Left renal cortex interstitium (tissue), 4 donors: ENCODE measurements around the gene THBS1. TPM values are rescaled to one million over a fixed set of nuclear protein-coding genes. Genes with fewer than 3 reads are reported as not detected.

Experiments
- DNase-seq, 4 donors: peaks; one replicate each; pipeline ENCODE4 v3.0.0-alpha.2; 2013; ENCODE audit warnings: low read depth in 4 of 4, low spot score in 2 of 4, missing footprints in 1 of 4
- polyA plus RNA-seq, 4 donors: library from polyadenylated mRNA; unstranded; fragments of 120-200 nt; gene quantifications; one replicate each; pipeline ENCODE4 v1.2.1, GENCODE V29; 2013; ENCODE audit not compliant: insufficient read length in 4 of 4

Gene THBS1
- polyA plus RNA-seq, 4 donors, result 153 to 190 (median 166) TPM

DNA sequence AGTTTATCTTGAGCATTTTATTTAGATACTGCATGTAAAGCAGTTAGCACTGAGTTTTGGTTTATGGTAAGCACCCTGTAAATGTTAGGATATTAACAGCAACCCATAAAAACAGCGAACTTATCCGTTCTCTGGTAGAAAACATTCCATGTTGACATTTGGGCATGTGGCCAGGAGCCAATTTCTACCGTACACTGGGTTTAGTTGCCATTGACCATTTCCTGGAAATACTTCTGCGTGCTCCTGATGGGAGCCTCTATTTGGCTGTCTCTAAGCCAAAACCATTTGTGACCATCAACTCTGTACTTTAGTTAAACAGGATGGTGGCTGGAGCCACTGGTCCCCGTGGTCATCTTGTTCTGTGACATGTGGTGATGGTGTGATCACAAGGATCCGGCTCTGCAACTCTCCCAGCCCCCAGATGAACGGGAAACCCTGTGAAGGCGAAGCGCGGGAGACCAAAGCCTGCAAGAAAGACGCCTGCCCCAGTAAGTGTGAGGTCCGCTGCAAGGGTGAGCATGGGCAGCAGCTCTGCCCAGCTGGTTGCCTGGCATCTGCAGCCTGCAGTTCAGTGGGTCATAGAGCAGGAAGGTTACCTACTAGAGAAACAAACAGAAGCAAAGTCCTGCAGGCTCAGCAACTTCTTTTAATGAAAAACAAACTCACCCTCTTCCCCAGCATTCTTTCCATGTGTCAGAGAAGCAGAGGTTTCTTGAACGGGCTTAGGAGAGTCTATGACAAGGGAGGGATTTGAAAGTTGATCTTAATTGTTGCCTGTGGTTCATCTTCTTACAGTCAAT lies 7.1 kb downstream of the THBS1 start:
- DNase-seq, result no peak

DNA sequence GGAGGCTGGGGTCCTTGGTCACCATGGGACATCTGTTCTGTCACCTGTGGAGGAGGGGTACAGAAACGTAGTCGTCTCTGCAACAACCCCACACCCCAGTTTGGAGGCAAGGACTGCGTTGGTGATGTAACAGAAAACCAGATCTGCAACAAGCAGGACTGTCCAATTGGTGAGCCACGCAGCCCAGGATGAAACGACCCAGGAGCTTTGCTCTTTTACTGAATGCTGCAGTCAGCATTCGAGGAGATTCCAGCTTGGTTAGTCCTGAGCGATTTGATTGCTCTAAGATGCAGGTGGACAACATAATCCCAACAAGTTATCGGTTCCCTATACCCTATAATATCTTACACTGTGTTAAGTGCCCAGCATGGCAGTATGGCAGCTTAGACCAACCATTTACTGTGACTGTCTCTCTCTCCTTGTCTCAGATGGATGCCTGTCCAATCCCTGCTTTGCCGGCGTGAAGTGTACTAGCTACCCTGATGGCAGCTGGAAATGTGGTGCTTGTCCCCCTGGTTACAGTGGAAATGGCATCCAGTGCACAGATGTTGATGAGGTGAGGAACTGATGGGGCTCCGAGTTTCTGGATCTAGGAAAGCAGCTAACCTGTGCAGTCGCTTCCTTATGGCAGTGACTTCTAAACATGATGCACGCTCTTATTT lies 7.8 kb downstream of the THBS1 start:
- no peak for DNase-seq

GRCh38 chr15:39589193-39589814 lies 8.4 kb downstream of the THBS1 start:
- DNase-seq, result no peak

- no peak for DNase-seq
Observed at GRCh38 chr15:39589815-39590644, 9.2 kb downstream of the THBS1 start.

GRCh38 chr15:39591141-39591895 lies 10.4 kb downstream of the THBS1 start:
- DNase-seq, result no peak

DNA sequence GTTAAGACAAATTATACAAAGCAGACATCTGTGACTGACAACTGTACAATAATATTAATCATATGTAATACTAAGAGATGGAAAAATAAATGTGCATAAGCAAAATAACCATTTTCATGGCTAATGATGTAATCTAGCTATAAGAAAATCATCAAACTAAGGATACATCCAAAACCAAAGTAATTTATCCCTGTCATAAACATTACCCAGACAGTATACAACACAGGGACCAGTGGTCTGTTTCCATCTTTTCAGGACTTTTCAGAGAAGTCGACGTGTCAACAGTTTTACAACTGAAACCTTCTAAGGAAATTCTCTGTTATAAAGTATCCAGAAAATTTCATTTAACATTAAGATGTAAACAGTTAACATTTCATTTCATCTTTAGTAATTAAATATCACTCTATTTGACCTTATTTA lies 11.0 kb downstream of the THBS1 start:
- DNase-seq, result no peak

- no peak for DNase-seq
Observed at GRCh38 chr15:39592500-39592899, 11.6 kb downstream of the THBS1 start.

DNA sequence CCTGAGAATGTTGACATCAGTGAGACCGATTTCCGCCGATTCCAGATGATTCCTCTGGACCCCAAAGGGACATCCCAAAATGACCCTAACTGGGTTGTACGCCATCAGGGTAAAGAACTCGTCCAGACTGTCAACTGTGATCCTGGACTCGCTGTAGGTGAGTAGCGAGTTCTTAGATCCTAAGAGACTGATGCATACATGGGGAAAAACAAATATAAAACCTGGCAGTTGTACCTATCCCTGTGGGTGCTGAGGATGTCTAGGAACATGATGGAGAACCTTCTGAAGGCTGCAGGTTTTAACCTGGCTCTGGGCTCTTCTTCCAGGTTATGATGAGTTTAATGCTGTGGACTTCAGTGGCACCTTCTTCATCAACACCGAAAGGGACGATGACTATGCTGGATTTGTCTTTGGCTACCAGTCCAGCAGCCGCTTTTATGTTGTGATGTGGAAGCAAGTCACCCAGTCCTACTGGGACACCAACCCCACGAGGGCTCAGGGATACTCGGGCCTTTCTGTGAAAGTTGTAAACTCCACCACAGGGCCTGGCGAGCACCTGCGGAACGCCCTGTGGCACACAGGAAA lies 12.3 kb downstream of the THBS1 start:
- DNase-seq, result no peak

DNA sequence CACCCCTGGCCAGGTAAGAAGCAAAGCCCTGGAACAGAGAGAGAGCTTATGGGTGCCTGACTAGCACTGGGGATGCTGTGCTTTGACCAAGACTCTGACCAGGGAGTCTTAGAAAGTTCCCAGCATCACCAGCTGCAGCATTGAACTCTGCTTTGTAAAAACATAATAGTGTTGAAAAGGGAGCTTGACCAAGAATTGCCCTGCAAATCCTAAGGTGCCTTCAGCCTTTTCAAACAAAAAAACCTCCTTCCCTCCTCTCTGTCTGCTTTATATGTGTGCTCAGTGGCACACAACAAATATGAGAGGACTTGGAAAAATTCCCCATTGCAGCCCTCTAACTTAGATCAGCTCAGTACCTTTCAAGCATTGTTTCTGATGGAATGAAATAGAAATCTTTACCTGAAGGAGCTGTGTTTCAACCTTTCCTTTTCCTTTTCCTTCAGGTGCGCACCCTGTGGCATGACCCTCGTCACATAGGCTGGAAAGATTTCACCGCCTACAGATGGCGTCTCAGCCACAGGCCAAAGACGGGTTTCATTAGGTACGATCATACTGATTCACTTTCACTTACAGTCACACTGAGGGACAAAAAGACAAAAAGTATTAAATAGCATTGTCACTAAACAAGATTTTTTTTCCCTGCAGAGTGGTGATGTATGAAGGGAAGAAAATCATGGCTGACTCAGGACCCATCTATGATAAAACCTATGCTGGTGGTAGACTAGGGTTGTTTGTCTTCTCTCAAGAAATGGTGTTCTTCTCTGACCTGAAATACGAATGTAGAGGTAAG lies 13.0 kb downstream of the THBS1 start:
- no peak for DNase-seq

DNA sequence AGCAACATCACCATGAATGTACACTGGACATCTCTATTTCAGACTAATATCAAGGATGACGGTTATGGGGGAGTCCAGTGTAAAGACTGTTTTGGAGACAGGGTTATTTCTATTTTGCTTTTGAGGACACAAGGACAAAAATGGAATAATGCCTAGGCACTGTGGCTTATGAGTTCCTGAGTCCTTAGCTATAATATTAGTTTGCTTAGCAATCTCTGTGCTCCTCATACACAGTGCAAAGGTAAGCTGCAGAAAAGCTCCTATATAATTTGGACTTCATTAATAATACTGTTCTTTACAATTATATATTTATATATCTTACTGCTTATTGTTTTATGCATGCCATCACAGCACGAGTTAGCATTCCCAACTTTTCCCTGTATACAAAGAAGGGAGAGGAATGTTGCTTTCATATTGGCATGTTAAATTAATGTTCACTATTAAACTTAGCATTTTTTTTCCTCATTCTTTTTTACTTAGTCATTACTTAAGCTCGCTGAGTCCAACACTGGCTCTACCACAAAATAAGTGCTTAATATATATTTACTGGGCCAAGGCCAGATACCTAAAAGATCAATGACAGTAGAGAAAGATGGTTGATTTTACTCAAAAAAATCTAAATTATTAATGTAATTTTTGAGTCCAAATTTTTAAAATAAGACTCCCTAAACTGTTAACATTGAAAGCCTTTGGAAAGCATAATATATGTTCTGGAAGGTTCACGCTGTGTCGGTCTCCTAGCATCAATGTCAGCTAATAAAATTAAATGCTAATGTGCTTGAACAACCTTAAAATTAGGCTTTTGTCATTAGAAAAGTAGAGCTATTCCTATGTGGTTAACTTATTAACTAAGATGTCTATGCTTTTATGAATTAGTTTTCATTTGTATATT lies 13.8 kb downstream of the THBS1 start:
- DNase-seq, result no peak

DNA sequence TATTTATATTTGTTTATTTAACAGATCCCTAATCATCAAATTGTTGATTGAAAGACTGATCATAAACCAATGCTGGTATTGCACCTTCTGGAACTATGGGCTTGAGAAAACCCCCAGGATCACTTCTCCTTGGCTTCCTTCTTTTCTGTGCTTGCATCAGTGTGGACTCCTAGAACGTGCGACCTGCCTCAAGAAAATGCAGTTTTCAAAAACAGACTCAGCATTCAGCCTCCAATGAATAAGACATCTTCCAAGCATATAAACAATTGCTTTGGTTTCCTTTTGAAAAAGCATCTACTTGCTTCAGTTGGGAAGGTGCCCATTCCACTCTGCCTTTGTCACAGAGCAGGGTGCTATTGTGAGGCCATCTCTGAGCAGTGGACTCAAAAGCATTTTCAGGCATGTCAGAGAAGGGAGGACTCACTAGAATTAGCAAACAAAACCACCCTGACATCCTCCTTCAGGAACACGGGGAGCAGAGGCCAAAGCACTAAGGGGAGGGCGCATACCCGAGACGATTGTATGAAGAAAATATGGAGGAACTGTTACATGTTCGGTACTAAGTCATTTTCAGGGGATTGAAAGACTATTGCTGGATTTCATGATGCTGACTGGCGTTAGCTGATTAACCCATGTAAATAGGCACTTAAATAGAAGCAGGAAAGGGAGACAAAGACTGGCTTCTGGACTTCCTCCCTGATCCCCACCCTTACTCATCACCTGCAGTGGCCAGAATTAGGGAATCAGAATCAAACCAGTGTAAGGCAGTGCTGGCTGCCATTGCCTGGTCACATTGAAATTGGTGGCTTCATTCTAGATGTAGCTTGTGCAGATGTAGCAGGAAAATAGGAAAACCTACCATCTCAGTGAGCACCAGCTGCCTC lies 14.7 kb downstream of the THBS1 start:
- no peak for DNase-seq

GRCh38 chr15:39596358-39597051 lies 15.6 kb downstream of the THBS1 start:
- DNase-seq, result no peak

GRCh38 chr15:39597336-39597735 lies 16.5 kb downstream of the THBS1 start:
- no peak for DNase-seq

DNA sequence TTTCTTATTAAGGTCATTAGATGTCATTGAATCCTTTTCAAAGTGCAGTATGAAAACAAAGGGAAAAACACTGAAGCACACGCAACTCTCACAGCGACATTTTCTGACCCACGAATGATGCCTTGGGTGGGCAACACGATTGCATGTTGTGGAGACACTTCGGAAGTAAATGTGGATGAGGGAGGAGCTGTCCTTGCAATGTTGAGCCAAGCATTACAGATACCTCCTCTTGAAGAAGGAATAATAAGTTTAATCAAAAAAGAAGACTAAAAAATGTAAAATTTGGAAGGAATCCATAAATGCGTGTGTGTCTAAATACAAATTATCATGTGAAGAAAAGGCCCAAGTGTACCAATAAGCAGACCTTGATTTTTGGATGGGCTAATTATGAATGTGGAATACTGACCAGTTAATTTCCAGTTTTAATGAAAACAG lies 16.9 kb downstream of the THBS1 start:
- DNase-seq, result no peak

DNA sequence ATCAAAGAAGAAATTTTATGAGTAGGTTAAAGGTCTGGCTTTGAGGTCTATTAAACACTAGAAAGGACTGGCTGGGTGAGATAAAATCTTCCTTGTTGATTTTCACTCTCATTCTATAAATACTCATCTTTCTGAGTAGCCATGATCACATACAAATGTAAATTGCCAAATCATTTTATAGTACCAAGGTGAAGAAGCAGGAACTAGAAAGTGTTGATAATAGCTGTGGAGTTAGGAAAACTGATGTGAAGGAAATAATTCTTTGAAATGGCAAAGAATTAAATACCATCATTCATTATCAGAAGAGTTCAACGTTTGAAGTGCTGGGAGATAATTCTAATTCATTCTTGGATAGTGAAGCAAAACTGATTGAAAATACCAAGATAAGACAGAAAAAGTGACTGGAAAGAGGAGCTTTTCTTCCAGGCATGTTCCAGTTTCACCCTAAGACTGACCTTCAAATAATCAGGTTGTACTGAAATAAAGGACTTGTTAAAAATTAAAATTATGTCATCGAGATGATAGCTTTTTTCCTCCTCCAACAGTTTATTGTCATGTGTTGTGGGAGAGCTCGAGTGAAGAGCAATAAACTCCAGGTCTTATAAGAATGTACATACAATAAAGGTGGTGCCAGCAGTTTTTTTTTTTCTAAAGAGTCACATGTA lies 17.4 kb downstream of the THBS1 start:
- no peak for DNase-seq
